ENCODE results near the gene IRF6. TPM values are rescaled to one million over a fixed set of nuclear protein-coding genes. Genes with fewer than 3 reads are reported as not detected.
A peak's percentile ranks its signal among the peaks of the same experiment; 100 is the strongest.

The IRF6 gene
- total and polyA plus RNA-seq, 3 donors from 2014 or later = 8.2 to 19.2 (median 8.7) TPM

DNA sequence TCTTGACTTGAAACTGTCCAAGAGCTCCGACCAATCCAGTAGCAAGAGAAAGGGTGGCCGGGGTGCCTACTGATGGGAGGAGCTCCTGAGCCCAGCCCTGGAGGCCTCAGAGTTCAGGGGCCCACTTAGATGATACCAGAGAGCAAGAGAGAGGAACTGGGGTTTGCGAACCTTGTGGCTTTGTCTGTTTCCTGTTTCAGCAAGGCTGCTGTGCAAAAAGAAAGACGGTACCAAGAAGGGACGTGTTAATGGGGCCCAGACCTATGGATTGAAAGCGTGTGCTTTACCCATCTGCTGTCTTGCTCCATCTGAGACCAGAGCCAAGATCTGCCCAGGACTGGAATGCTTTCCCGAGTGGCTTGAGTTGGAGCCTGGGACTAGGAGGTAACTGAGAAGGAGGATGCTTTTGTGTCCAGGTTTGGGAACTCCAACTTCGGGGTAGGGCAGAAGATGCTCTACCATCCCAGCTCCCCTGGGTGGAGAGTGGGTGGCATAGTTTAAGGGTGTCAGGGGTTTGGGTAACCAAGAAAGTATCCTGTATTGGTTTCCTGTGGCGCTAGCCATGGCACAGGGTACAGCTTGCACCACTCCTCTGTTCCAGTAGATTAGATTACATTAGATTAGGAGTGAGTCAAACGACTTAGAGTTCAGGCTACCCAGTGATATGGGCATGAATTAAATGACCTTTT, 49.9 kb downstream of the IRF6 start, which contains the start of gene TRAF3IP3:
Gene TRAF3IP3 (plus strand): TSS at position 128 of the 689 bp plus-strand sequence. CDS start 3,987 bp downstream, outside the sequence.
- H3K36me3 ChIP-seq (ENCODE audit: low read depth, missing control alignments) = no peaks in the 10 kb centered on the region
- H3K27ac ChIP-seq = no peak within 1 kb of the TSS
- H3K9me3 ChIP-seq = no peaks in the 10 kb centered on the region
- no peak within 1 kb of the TSS for H3K4me3 ChIP-seq
- peak; percentile 37 for DNase-seq
- intact Hi-C loops (cut with DNase I; ENCODE audit: low total_unique reads) = no loop called here
- H3K4me1 ChIP-seq = no peaks in the 10 kb centered on the region
- no peaks in the 10 kb centered on the region for H3K27me3 ChIP-seq
- no peak for TF ChIP-seq CTCF (IDR thresholded peaks at IDR 0.05)
- TF ChIP-seq POLR2A (IDR thresholded peaks at IDR 0.05) = no peak
- WGBS, 2 donors = 65 to 70% methylated on average over 10 of the region's 10 CpGs

DNA sequence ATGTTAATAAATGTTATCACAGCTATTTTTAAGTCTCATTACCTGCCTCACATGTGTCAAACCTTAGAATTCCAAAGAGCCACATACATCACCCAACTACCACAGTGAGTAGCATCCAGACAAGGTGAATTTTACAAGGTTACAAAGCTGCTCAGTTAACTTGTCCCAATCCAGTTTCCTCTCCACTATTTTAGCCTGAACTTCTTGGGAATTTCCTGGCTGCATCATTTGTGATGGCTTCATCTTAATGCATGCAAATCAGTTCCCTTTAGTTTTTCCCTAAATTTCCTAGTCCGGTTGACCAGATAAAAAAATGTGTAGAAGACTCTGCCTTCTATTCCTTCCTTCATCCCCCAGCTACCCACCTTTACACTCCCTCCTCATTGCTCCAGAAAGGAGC, 50.7 kb downstream of the IRF6 start:
- Histone ChIP-seq H3K9me3 (no peaks in the 10 kb centered on the region), H3K27ac (no peak overlapping the region), H3K4me3 (no peak overlapping the region), H3K36me3 (ENCODE audit: low read depth, missing control alignments) (no peaks in the 10 kb centered on the region), H3K4me1 (no peaks in the 10 kb centered on the region), H3K27me3 (no peaks in the 10 kb centered on the region)
- no peak for DNase-seq
- WGBS, 2 donors = 78 to 88% methylated on average over 1 of the region's 1 CpG
- no peak for TF ChIP-seq POLR2A (IDR thresholded peaks at IDR 0.05)
- TF ChIP-seq CTCF (IDR thresholded peaks at IDR 0.05) = no peak
- intact Hi-C loops (cut with DNase I; ENCODE audit: low total_unique reads) = no loop called here

- TF ChIP-seq CTCF (IDR thresholded peaks at IDR 0.05) = no peak
- TF ChIP-seq POLR2A (IDR thresholded peaks at IDR 0.05) = no peak
- intact Hi-C loops (cut with DNase I; ENCODE audit: low total_unique reads) = no loop called here
- Histone ChIP-seq H3K9me3 (no peaks in the 10 kb centered on the region), H3K27ac (no peak overlapping the region), H3K4me3 (no peak overlapping the region), H3K36me3 (ENCODE audit: low read depth, missing control alignments) (no peaks in the 10 kb centered on the region), H3K4me1 (no peaks in the 10 kb centered on the region), H3K27me3 (no peaks in the 10 kb centered on the region)
- WGBS, 2 donors = 92 to 97% methylated on average over 3 of the region's 3 CpGs
- DNase-seq = no peak
Measured at GRCh38 chr1:209752890-209753289, 53.1 kb downstream of the IRF6 start.

DNA sequence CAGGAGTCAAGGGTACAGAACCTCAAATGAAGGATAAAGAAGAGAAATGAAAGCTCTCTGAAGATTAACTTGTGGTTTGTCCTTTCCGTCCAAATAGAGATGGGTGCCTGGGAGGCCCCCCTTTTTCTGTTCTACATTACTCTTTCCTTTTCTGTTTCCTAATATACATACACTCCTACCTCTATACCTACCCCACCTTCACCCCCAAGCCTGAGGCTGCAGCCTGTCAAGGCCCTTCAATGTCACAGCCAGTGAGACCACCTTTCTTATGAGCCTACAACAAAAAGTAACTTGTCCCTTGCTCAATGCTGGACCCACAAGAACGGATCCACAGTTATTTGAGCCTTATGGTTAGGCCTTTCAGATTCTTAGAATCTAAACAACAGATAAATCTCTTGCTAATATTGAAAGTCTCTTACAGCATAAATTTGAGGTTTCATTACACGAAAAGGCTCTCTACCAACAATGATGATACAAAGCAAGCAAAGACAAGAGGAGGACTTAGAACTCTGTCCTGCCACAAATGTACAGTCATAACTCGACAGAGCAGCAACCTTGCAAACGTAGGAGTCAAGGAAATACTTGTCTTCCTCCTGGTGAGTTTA, 54.2 kb downstream of the IRF6 start:
- Histone ChIP-seq H3K27ac (no peak overlapping the region), H3K4me1 (peaks cover 7% of the 10 kb centered on the region), H3K9me3 (no peaks in the 10 kb centered on the region), H3K4me3 (no peak overlapping the region), H3K27me3 (no peaks in the 10 kb centered on the region), H3K36me3 (ENCODE audit: low read depth, missing control alignments) (no peaks in the 10 kb centered on the region)
- whole genome bisulfite sequencing, 2 donors = 79 to 80% methylated on average over 5 of the region's 5 CpGs
- intact Hi-C loops (cut with DNase I; ENCODE audit: low total_unique reads) = no loop called here
- TF ChIP-seq CTCF (IDR thresholded peaks at IDR 0.05) (no peak), POLR2A (IDR thresholded peaks at IDR 0.05) (no peak)
- DNase-seq = no peak
